HepG2 (cell line): Measurements from ENCODE around the gene HELZ. TPM values are rescaled to one million over a fixed set of nuclear protein-coding genes. Genes with fewer than 3 reads are reported as not detected.

Experiments used
- ATAC-seq: fragments of 200-7000 bp; cut with Tn5 transposase; 3 replicates; pipeline ENCODE4 v1.9.1; 2020; ENCODE audit warnings: mild to moderate bottlenecking, moderate library complexity
- BruUV-seq: library from RNA; stranded (reverse); fragments of 400-500 nt; replicated peaks from 2 replicates; lab custom pipeline; 2021; lab: Mats Ljungman, UMichigan
- CTCF ChIA-PET: fragments of 300-600 bp; formaldehyde crosslinking; extraction: SDS; loops from one replicate; lab custom pipeline; 2021; ENCODE audit warnings: low total read pairs, inconsistent platforms, low intra/inter-chr PET ratio; lab: Yijun Ruan, JAX
- POLR2A ChIA-PET: fragments of 350-600 bp; sonication (Branson Sonifier 250); formaldehyde crosslinking; loops from one replicate; lab custom pipeline; 2020; ENCODE audit warnings: antibody characterized with exemption, inconsistent platforms; lab: Yijun Ruan, JAX
- DNase-seq: peaks from one replicate; pipeline ENCODE4 v3.0.0-alpha.2; 2015; ENCODE audit warnings: low spot score
- FAIRE-seq: peaks from 3 replicates; lab custom pipeline; 2011; peaks lifted over from hg19 to GRCh38; lab: Jason Lieb, UNC
- H2AFZ ChIP-seq: one replicate; pipeline ENCODE4 v1.6.1; 2011; ENCODE audit warnings: low read length, inconsistent platforms
- H3K27ac ChIP-seq: fragments of 300-600 bp; 3 replicates; pipeline ENCODE4 v1.8.0; 2011; ENCODE audit warnings: mixed run types, mild to moderate bottlenecking, mixed read lengths, low read length, inconsistent platforms; ENCODE audit not compliant: insufficient read depth; ENCODE audit errors: extremely low read length
- H3K27me3 ChIP-seq, 2 experiments: fragments of 200-600 bp in 1 of 2; 2 replicates in 1 of 2; 3 replicates in 1 of 2; pipeline versions ENCODE4 v1.6.0 to v1.8.0; 2011; ENCODE audit warnings: low read length in 2 of 2, mild to moderate bottlenecking in 2 of 2, moderate library complexity in 2 of 2, inconsistent platforms in 1 of 2; ENCODE audit not compliant: insufficient read depth in 2 of 2, control insufficient read depth in 1 of 2
- H3K36me3 ChIP-seq, 2 experiments: fragments of 200-600 bp in 1 of 2; replicated peaks in 1 of 2; 2 replicates in 1 of 2; 3 replicates in 1 of 2; pipeline versions ENCODE4 v1.5.1 to v1.8.0; 2011; ENCODE audit warnings: low read length in 2 of 2, inconsistent platforms in 1 of 2; ENCODE audit not compliant: insufficient read depth in 2 of 2, control insufficient read depth in 1 of 2
- H3K4me1 ChIP-seq: 2 replicates; pipeline ENCODE4 v1.5.1; 2012; ENCODE audit warnings: low read length, inconsistent platforms; ENCODE audit not compliant: insufficient read depth
- H3K4me2 ChIP-seq: 2 replicates; pipeline ENCODE4 v1.6.0; 2011; ENCODE audit warnings: low read depth, low read length, inconsistent platforms
- H3K4me3 ChIP-seq, 3 experiments: fragments of 200-600 bp in 1 of 3; sonication (generic), shearing (Covaris generic) in 1 of 3; replicated peaks in 1 of 3; 2 replicates each; pipeline ENCODE4 v1.5.1; 2011 to 2016; ENCODE audit warnings: low read length in 3 of 3, inconsistent platforms in 2 of 3, low read depth in 2 of 3, mild to moderate bottlenecking in 2 of 3, control low read depth in 1 of 3, mixed read lengths in 1 of 3; ENCODE audit not compliant: insufficient read depth in 1 of 3
- H3K79me2 ChIP-seq: one replicate; pipeline ENCODE4 v1.6.1; 2011; ENCODE audit warnings: low read length, inconsistent platforms; ENCODE audit not compliant: insufficient read depth
- H3K9ac ChIP-seq: 2 replicates; pipeline ENCODE4 v1.6.0; 2011; ENCODE audit warnings: mild to moderate bottlenecking, low read depth, low read length, inconsistent platforms; ENCODE audit not compliant: insufficient read depth
- H3K9me3 ChIP-seq: 2 replicates; pipeline ENCODE4 v1.5.1; 2012; ENCODE audit warnings: mild to moderate bottlenecking, low read length
- H4K20me1 ChIP-seq: 2 replicates; pipeline ENCODE4 v1.6.0; 2011; ENCODE audit warnings: inconsistent platforms, mild to moderate bottlenecking, low read length, moderate library complexity; ENCODE audit not compliant: insufficient read depth
- ATF7 ChIP-seq, 2 experiments: fragments of 450-650 bp in 1 of 2; sonication (generic) in 1 of 2; formaldehyde crosslinking in 1 of 2; IDR thresholded peaks; 2 replicates each; pipeline versions ENCODE4 v1.4.0 to v1.6.1; 2016 to 2020; ENCODE audit warnings: antibody characterized with exemption in 1 of 2, mild to moderate bottlenecking in 1 of 2, missing genetic modification reagents in 1 of 2
- CREB1 ChIP-seq, 2 experiments: fragments of 450-650 bp in 1 of 2; IDR thresholded peaks; 2 replicates each; pipeline ENCODE4 v1.6.1; 2016 to 2017; ENCODE audit warnings: control low read depth in 1 of 2, mild to moderate bottlenecking in 1 of 2, missing compliant biosample characterization in 1 of 2, missing genetic modification characterization in 1 of 2
- HMG20B ChIP-seq: conservative IDR thresholded peaks from 2 replicates; pipeline ENCODE4 v1.6.1; 2016; ENCODE audit warnings: missing genetic modification reagents, missing compliant biosample characterization
- HOMEZ ChIP-seq: IDR thresholded peaks from 2 replicates; pipeline ENCODE4 v1.6.1; 2016; ENCODE audit warnings: low read depth
- NPAS2 ChIP-seq: sonication (generic); formaldehyde crosslinking; IDR thresholded peaks from 2 replicates; pipeline ENCODE4 v1.8.0; 2022; ENCODE audit warnings: mild to moderate bottlenecking, missing genetic modification reagents, borderline replicate concordance
- ZBTB25 ChIP-seq: IDR thresholded peaks from 2 replicates; pipeline ENCODE4 v1.6.1; 2018; ENCODE audit warnings: missing genetic modification reagents
- ZFYVE20 ChIP-seq: sonication (generic); formaldehyde crosslinking; IDR thresholded peaks from 2 replicates; pipeline ENCODE4 v1.8.0; 2023; ENCODE audit warnings: low read depth, mild to moderate bottlenecking, moderate library complexity, missing genetic modification reagents, borderline replicate concordance
- ZNF205 ChIP-seq: IDR thresholded peaks from 2 replicates; pipeline ENCODE4 v1.6.1; 2018; ENCODE audit warnings: missing biosample characterization, missing genetic modification reagents
- ZNF441 ChIP-seq: sonication (generic); formaldehyde crosslinking; IDR thresholded peaks from 2 replicates; pipeline ENCODE4 v1.7.0; 2021; ENCODE audit warnings: missing genetic modification reagents, borderline replicate concordance
- ZNF513 ChIP-seq: sonication (generic); formaldehyde crosslinking; conservative IDR thresholded peaks from 2 replicates; pipeline ENCODE4 v1.5.0; 2020; ENCODE audit warnings: missing genetic modification reagents
- ZNF557 ChIP-seq: sonication (generic); formaldehyde crosslinking; IDR thresholded peaks from 2 replicates; pipeline ENCODE4 v1.4.0; 2020; ENCODE audit warnings: missing genetic modification reagents
- ZSCAN25 ChIP-seq: sonication (generic); formaldehyde crosslinking; IDR thresholded peaks from 2 replicates; pipeline ENCODE4 v1.8.0; 2022; ENCODE audit warnings: mild to moderate bottlenecking, missing genetic modification reagents
- WGBS: methylation state at CpG from one replicate; pipeline ENCODE4 v1.1.6; 2017; ENCODE audit warnings: low lambda C conversion rate; 5-methylcytosine and 5-hydroxymethylcytosine counted together
- in situ Hi-C: cut with HindIII; loops from 2 replicates; pipeline ENCODE4 v1.10.0; 2017; ENCODE audit warnings: low pct_unique_long_range_greater_than_20kb; ENCODE audit not compliant: extremely low pct_ligation_motif_present
- intact Hi-C: fragments of 100-400 bp; cut with micrococcal nuclease; formaldehyde crosslinking; loops from one replicate; pipeline ENCODE4 v1.10.0; 2022; ENCODE audit not compliant: unreplicated experiment
- polyA plus RNA-seq, 8 experiments: library from polyadenylated mRNA; depleted of rRNA in 3 of 8; stranded (reverse) in 7 of 8; unstranded in 1 of 8; fragments of >200 nt; fragmentation: Illumina TruSeq in 4 of 8; extraction: Trizol in 4 of 8; gene quantifications; 2 replicates each; pipeline versions ENCODE4 v1.2.1 to v1.2.3, GENCODE V29; 2011 to 2016; ENCODE audit warnings: low read depth in 4 of 8, missing spikeins in 1 of 8, mixed read lengths in 1 of 8; ENCODE audit not compliant: insufficient read depth in 1 of 8
- total RNA-seq, 5 experiments: library from RNA; depleted of rRNA; stranded (reverse); fragments of >200 nt; fragmentation: Illumina TruSeq; extraction: Trizol; gene quantifications; 2 replicates each; pipeline ENCODE4 v1.2.3, GENCODE V29; 2016; ENCODE audit warnings: low read depth in 1 of 5

The HELZ gene
- total and polyA plus RNA-seq, 2 of the 13 experiments (the other 11 are each of a cell fraction or from before 2014, with no cell fraction given), result 35.3 to 52.4 TPM

GRCh38 chr17:67032985-67033384 lies 212.0 kb downstream of the HELZ start (continued):
- TF ChIP-seq HOMEZ (CRISPR knock-in tag) (no peak), NPAS2 (CRISPR knock-in tag) (no peak), ZNF205 (no peak)

- Histone ChIP-seq H3K36me3 (no peaks in the 10 kb centered on the region), H3K79me2 (no peaks in the 10 kb centered on the region), H3K9ac (no peak overlapping the region), H3K4me2 (no peak overlapping the region), H3K4me1 (no peaks in the 10 kb centered on the region), H3K27me3 (peaks cover 10 to 39% of the 10 kb centered on the region in 2 experiments; a peak in 3 of 5 replicates), H4K20me1 (no peaks in the 10 kb centered on the region), H3K27ac (no peak overlapping the region), H3K9me3 (no peaks in the 10 kb centered on the region), H2AFZ (no peak overlapping the region), H3K4me3 (no peak overlapping the region)
- BruUV-seq, result no TSS peak
- TF ChIP-seq HMG20B (CRISPR knock-in tag) (no peak), CREB1 (IDR thresholded peaks at IDR 0.05) (peak; percentile 68), CREB1 (CRISPR knock-in tag; IDR thresholded peaks at IDR 0.05) (no peak), ZBTB25 (CRISPR knock-in tag) (no peak), ZNF557 (CRISPR knock-in tag) (no peak), ZNF513 (no peak), ZFYVE20 (CRISPR knock-in tag) (no peak), ATF7 (IDR thresholded peaks at IDR 0.05) (peak; percentile 96), ATF7 (CRISPR knock-in tag; IDR thresholded peaks at IDR 0.05) (no peak), ZNF441 (CRISPR knock-in tag) (no peak), ZSCAN25 (CRISPR knock-in tag) (no peak)
- no peak for DNase-seq
- intact Hi-C loops, result no loop called here
- no peak for ATAC-seq
- ChIA-PET POLR2A (no interaction called here), CTCF (no interaction called here)
- WGBS, result 53% methylated on average over 14 of the region's 14 CpGs
- no peak for FAIRE-seq
- in situ Hi-C loops, result no loop called here
Observed at GRCh38 chr17:67032382-67032781, 212.6 kb downstream of the HELZ start.
